Activated CD4-positive, alpha-beta memory T cell treated with anti-CD3 and anti-CD28 coated beads for 36 hours (primary cell): ENCODE data around the gene GABBR1. TPM values are rescaled to one million over a fixed set of nuclear protein-coding genes. Genes with fewer than 3 reads are reported as not detected.
"Not testable (repeated sequence)": the region's sequence is repeated elsewhere in the genome, so short reads cannot be mapped to it uniquely, and the experiment has no call there.

Experiments used
- CTCF ChIA-PET: fragments of 350-600 bp; sonication (Branson Sonifier 250); formaldehyde crosslinking; loops from one replicate; lab custom pipeline; 2021; ENCODE audit warnings: antibody characterized with exemption, inconsistent platforms; lab: Charles Lee
- POLR2A ChIA-PET: fragments of 350-600 bp; sonication (Branson Sonifier 250); formaldehyde crosslinking; loops from one replicate; lab custom pipeline; 2021; ENCODE audit warnings: antibody characterized with exemption; lab: Charles Lee
- DNase-seq: peaks from one replicate; pipeline ENCODE4 v3.0.0-alpha.2; 2020
- H3K27ac Mint-ChIP-seq: one replicate; pipeline ENCODE4 v1.8.0; 2021; ENCODE audit warnings: mixed read lengths
- H3K27me3 Mint-ChIP-seq: one replicate; pipeline ENCODE4 v1.8.0; 2021; ENCODE audit warnings: mixed read lengths
- H3K36me3 Mint-ChIP-seq: one replicate; pipeline ENCODE4 v1.8.0; 2021; ENCODE audit warnings: mixed read lengths
- H3K4me1 Mint-ChIP-seq: one replicate; pipeline ENCODE4 v1.8.0; 2021; ENCODE audit warnings: low read depth, mixed read lengths
- H3K4me3 Mint-ChIP-seq: one replicate; pipeline ENCODE4 v1.8.0; 2021; ENCODE audit warnings: mild to moderate bottlenecking, mixed read lengths
- H3K9me3 Mint-ChIP-seq: one replicate; pipeline ENCODE4 v1.8.0; 2021; ENCODE audit warnings: mixed read lengths
- intact Hi-C: fragments of 100-400 bp; cut with micrococcal nuclease; formaldehyde crosslinking; loops from one replicate; pipeline ENCODE4 v1.15.1; 2023
- total RNA-seq, 2 experiments: library from RNA; stranded (reverse); gene quantifications; one replicate each; pipeline ENCODE4 v1.2.3, GENCODE V29; 2021

Gene GABBR1
- 10 to 100 TPM; 21.1 to 23.5 TPM for total RNA-seq

- POLR2A ChIA-PET, result interaction anchor here (1.5 kb wide), 1 partner anchor 17 kb away, joined by 4 read pairs; no protein-coding TSS in a partner anchor
- intact Hi-C loops, result loop anchor here (1.0 kb wide), 1 partner anchor 17 kb away; no protein-coding TSS in a partner anchor
- peak within 1 kb of the TSS; percentile 43 for H3K27ac Mint-ChIP-seq
Observed at GRCh38 chr6:29632789-29633533, at the start of gene GABBR1. Gene GABBR1, minus strand, starts transcription at chr6:29633183. Its CDS starts 798 bp downstream, at chr6:29632385.

GRCh38 chr6:29681811-29682210 is 48.8 kb upstream of the GABBR1 start:
- DNase-seq, result no peak
- no peaks in the 10 kb centered on the region for H3K36me3 Mint-ChIP-seq
- CTCF ChIA-PET, result interaction anchor here (1.0 kb wide), 1 partner anchor 32 kb away, joined by 4 read pairs; no protein-coding TSS in a partner anchor
- H3K27ac Mint-ChIP-seq, result no peak overlapping the region
- peaks cover 2% of the 10 kb centered on the region for H3K9me3 Mint-ChIP-seq
- POLR2A ChIA-PET, result no interaction called here
- peaks cover 7% of the 10 kb centered on the region for H3K4me1 Mint-ChIP-seq
- H3K4me3 Mint-ChIP-seq, result no peak overlapping the region
- intact Hi-C loops, result no loop called here
- H3K27me3 Mint-ChIP-seq, result peaks cover 7% of the 10 kb centered on the region

More at GRCh38 chr6:29632789-29633533, at the start of gene GABBR1:
- Mint-ChIP-seq H3K36me3 (peaks cover 4% of the 10 kb centered on the region), H3K27me3 (peaks cover 2% of the 10 kb centered on the region), H3K4me1 (peaks cover 44% of the 10 kb centered on the region), H3K9me3 (no peaks in the 10 kb centered on the region), H3K4me3 (peak within 1 kb of the TSS; percentile 79)
- CTCF ChIA-PET, result interaction anchor here (0.9 to 3.4 kb wide), 3 partner anchors 18 to 43 kb away, joined by 3 to 25 read pairs (median 20); no protein-coding TSS in a partner anchor
- DNase-seq, result peak; percentile 84

GRCh38 chr6:29680904-29681303 is 47.9 kb upstream of the GABBR1 start, which contains the start of gene ZFP57:
Gene ZFP57, minus strand, starts transcription at chr6:29681152. Its CDS starts 4,149 bp downstream, at chr6:29677003.
- Mint-ChIP-seq H3K9me3 (peaks cover 2% of the 10 kb centered on the region), H3K36me3 (no peaks in the 10 kb centered on the region), H3K4me1 (peaks cover 9% of the 10 kb centered on the region), H3K27me3 (peaks cover 6% of the 10 kb centered on the region), H3K27ac (no peak within 1 kb of the TSS), H3K4me3 (no peak within 1 kb of the TSS)
- ChIA-PET CTCF (no interaction called here), POLR2A (no interaction called here)
- DNase-seq, result no peak
- intact Hi-C loops, result no loop called here

GRCh38 chr6:29680416-29680815 is 47.4 kb upstream of the GABBR1 start:
- peaks cover 6% of the 10 kb centered on the region for H3K27me3 Mint-ChIP-seq
- H3K4me1 Mint-ChIP-seq, result peaks cover 9% of the 10 kb centered on the region
- ChIA-PET POLR2A (no interaction called here), CTCF (no interaction called here)
- no peaks in the 10 kb centered on the region for H3K36me3 Mint-ChIP-seq
- intact Hi-C loops, result no loop called here
- H3K27ac Mint-ChIP-seq, result no peak overlapping the region
- peaks cover 2% of the 10 kb centered on the region for H3K9me3 Mint-ChIP-seq
- no peak for DNase-seq
- no peak overlapping the region for H3K4me3 Mint-ChIP-seq

- Mint-ChIP-seq H3K4me3 (no peak overlapping the region), H3K4me1 (peaks cover 9% of the 10 kb centered on the region), H3K36me3 (no peaks in the 10 kb centered on the region), H3K27me3 (peaks cover 6% of the 10 kb centered on the region), H3K9me3 (peaks cover 1% of the 10 kb centered on the region), H3K27ac (no peak overlapping the region)
- no peak for DNase-seq
- ChIA-PET CTCF (interaction anchor here (4.0 kb wide), 1 partner anchor 27 kb away, joined by 18 read pairs; no protein-coding TSS in a partner anchor), POLR2A (no interaction called here)
- intact Hi-C loops, result no loop called here
Observed at GRCh38 chr6:29679962-29680361, 47.0 kb upstream of the GABBR1 start.

GRCh38 chr6:29678114-29678513 is 45.1 kb upstream of the GABBR1 start:
- ChIA-PET CTCF (interaction anchor here (0.7 to 4.0 kb wide), 2 partner anchors 23 to 25 kb away, joined by 3 to 18 read pairs; no protein-coding TSS in a partner anchor), POLR2A (no interaction called here)
- peaks cover 6% of the 10 kb centered on the region for H3K27me3 Mint-ChIP-seq
- peaks cover 6% of the 10 kb centered on the region for H3K4me1 Mint-ChIP-seq
- no peak overlapping the region for H3K27ac Mint-ChIP-seq
- no peak for DNase-seq
- intact Hi-C loops, result no loop called here
- no peak overlapping the region for H3K4me3 Mint-ChIP-seq
- no peaks in the 10 kb centered on the region for H3K9me3 Mint-ChIP-seq
- no peaks in the 10 kb centered on the region for H3K36me3 Mint-ChIP-seq

GRCh38 chr6:29676981-29677601 is 44.1 kb upstream of the GABBR1 start:
- H3K9me3 Mint-ChIP-seq, result no peaks in the 10 kb centered on the region
- ChIA-PET CTCF (interaction anchor here (0.8 to 4.0 kb wide), 3 partner anchors 24 to 88 kb away, joined by 3 to 18 read pairs (median 4); no protein-coding TSS in a partner anchor), POLR2A (no interaction called here)
- H3K36me3 Mint-ChIP-seq, result no peaks in the 10 kb centered on the region
- H3K4me1 Mint-ChIP-seq, result peaks cover 6% of the 10 kb centered on the region
- H3K27ac Mint-ChIP-seq, result no peak overlapping the region
- intact Hi-C loops, result no loop called here
- DNase-seq, result no peak
- H3K4me3 Mint-ChIP-seq, result no peak overlapping the region
- peaks cover 7% of the 10 kb centered on the region for H3K27me3 Mint-ChIP-seq

- no peak for DNase-seq
- Mint-ChIP-seq H3K4me3 (no peak overlapping the region), H3K9me3 (no peaks in the 10 kb centered on the region), H3K27ac (no peak overlapping the region), H3K27me3 (peaks cover 9% of the 10 kb centered on the region), H3K4me1 (peaks cover 6% of the 10 kb centered on the region), H3K36me3 (no peaks in the 10 kb centered on the region)
- intact Hi-C loops, result no loop called here
- POLR2A ChIA-PET, result no interaction called here
- CTCF ChIA-PET, result interaction anchor here (0.6 to 1.6 kb wide), 2 partner anchors 10 to 22 kb away, joined by 3 to 12 read pairs; no protein-coding TSS in a partner anchor
Observed at GRCh38 chr6:29675561-29675960, 42.6 kb upstream of the GABBR1 start.

GRCh38 chr6:29674008-29674407 is 41.0 kb upstream of the GABBR1 start:
- peaks cover 4% of the 10 kb centered on the region for H3K27me3 Mint-ChIP-seq
- DNase-seq, result no peak
- POLR2A ChIA-PET, result no interaction called here

GRCh38 chr6:29673161-29673560 is 40.2 kb upstream of the GABBR1 start:
- Mint-ChIP-seq H3K36me3 (no peaks in the 10 kb centered on the region), H3K4me3 (no peak overlapping the region), H3K4me1 (peaks cover 6% of the 10 kb centered on the region), H3K27ac (no peak overlapping the region), H3K9me3 (no peaks in the 10 kb centered on the region), H3K27me3 (peaks cover 4% of the 10 kb centered on the region)
- intact Hi-C loops, result no loop called here
- POLR2A ChIA-PET, result no interaction called here
- CTCF ChIA-PET, result interaction anchor here (1.3 to 4.2 kb wide), 2 partner anchors 20 to 23 kb away, joined by 3 to 22 read pairs; no protein-coding TSS in a partner anchor
- no peak for DNase-seq

More at GRCh38 chr6:29674008-29674407, 41.0 kb upstream of the GABBR1 start:
- Mint-ChIP-seq H3K27ac (no peak overlapping the region), H3K4me1 (peaks cover 6% of the 10 kb centered on the region), H3K9me3 (no peaks in the 10 kb centered on the region), H3K36me3 (no peaks in the 10 kb centered on the region), H3K4me3 (no peak overlapping the region)
- intact Hi-C loops, result no loop called here
- CTCF ChIA-PET, result interaction anchor here (4.2 kb wide), 1 partner anchor 21 kb away, joined by 22 read pairs; no protein-coding TSS in a partner anchor

GRCh38 chr6:29672116-29672515 is 39.1 kb upstream of the GABBR1 start:
- POLR2A ChIA-PET, H3K4me3 Mint-ChIP-seq, H3K4me1 Mint-ChIP-seq, intact Hi-C loops, H3K36me3 Mint-ChIP-seq, H3K9me3 Mint-ChIP-seq, DNase-seq, H3K27ac Mint-ChIP-seq, H3K27me3 Mint-ChIP-seq: not testable (repeated sequence)
- CTCF ChIA-PET, result interaction anchor here (0.6 to 4.2 kb wide), 3 partner anchors 19 to 713 kb away, joined by 3 to 22 read pairs (median 3); no protein-coding TSS in a partner anchor

GRCh38 chr6:29671026-29671425 is 38.0 kb upstream of the GABBR1 start:
- POLR2A ChIA-PET, result no interaction called here
- peaks cover 5% of the 10 kb centered on the region for H3K27me3 Mint-ChIP-seq
- H3K4me3 Mint-ChIP-seq, result no peak overlapping the region
- CTCF ChIA-PET, result interaction anchor here (4.2 kb wide), 1 partner anchor 18 kb away, joined by 22 read pairs; no protein-coding TSS in a partner anchor
- no peaks in the 10 kb centered on the region for H3K4me1 Mint-ChIP-seq
- intact Hi-C loops, result no loop called here
- H3K9me3 Mint-ChIP-seq, result no peaks in the 10 kb centered on the region
- no peak for DNase-seq
- H3K27ac Mint-ChIP-seq, result no peak overlapping the region
- H3K36me3 Mint-ChIP-seq, result no peaks in the 10 kb centered on the region
